Measurements from ENCODE around the gene HAND2.

DNA sequence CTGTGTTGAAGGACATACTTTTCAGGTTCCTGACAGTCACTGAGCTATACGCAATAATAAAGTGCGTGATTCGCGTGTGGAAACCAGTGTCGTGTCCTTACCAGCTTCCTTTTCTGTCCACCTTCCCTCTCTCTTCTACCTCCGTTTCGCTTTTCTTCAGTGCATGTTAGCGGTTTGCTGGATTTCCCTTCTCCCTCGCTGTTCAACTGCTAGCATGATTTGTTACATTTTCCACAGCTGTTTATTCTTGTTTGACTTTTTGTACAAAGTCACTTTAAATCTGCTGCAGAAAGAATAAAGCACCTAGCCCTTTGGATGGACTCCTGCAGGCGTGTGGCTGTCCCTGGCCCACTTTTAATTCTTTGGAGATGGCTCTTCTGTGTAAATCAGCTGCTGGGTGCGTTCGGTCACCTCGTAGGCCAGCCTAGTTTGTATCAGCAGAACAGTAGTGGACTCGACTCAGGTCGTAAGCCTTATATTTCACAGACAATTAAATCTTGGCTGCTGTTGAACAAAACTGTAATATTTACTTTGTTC, 8.9 kb upstream of the HAND2 start:
- TF ChIP-seq PAX5 (IDR thresholded peaks at IDR 0.05; ENCODE audit: insufficient read depth, low read length, severe bottlenecking), result no peak
- no peak for TF ChIP-seq TAF1 (IDR thresholded peaks at IDR 0.05; ENCODE audit: low read depth, low read length)
- TF ChIP-seq POLR2A (IDR thresholded peaks at IDR 0.05; ENCODE audit: low read depth, low read length), result no peak
